GM21528 (cell line): ENCODE results near the gene TRIML2.
"Not testable (repeated sequence)": the region's sequence is repeated elsewhere in the genome, so short reads cannot be mapped to it uniquely, and the experiment has no call there.

ENCODE experiments used
- ATAC-seq: cut with Tn5 transposase; IDR thresholded peaks from one replicate; pipeline ENCODE4 v1.9.1; 2021; ENCODE audit warnings: mild to moderate bottlenecking, moderate library complexity; ENCODE audit not compliant: unreplicated experiment, low FRiP score

TRIML2 gene

GRCh38 chr4:188107931-188108843 is 1.2 kb downstream of the TRIML2 start:
- ATAC-seq: no peak

DNA sequence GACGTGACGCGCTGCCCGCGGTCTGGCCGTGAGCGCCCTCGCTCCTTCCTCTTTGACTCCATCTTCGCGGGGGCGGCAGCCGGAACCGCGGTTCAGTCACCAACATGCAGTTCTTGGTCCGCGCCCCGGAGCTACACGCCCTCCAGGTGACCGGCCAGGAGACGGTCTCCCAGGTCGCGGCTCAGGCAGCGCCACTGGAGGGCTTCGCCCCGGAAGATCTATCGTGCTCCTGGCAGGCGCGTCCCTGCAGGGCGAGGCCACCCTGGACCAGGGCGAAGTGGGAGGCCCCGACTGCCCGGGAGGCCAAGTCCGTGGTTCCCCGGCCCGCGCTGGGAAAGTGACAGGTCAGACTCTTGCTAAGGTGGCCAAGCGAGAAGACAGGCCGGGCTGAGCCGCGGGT is 2.9 kb downstream of the TRIML2 start:
- no peak for ATAC-seq

GRCh38 chr4:188092824-188093223 is 16.6 kb downstream of the TRIML2 start:
- ATAC-seq: no peak

GRCh38 chr4:188086858-188087257 is 22.5 kb downstream of the TRIML2 start:
- ATAC-seq: no peak

DNA sequence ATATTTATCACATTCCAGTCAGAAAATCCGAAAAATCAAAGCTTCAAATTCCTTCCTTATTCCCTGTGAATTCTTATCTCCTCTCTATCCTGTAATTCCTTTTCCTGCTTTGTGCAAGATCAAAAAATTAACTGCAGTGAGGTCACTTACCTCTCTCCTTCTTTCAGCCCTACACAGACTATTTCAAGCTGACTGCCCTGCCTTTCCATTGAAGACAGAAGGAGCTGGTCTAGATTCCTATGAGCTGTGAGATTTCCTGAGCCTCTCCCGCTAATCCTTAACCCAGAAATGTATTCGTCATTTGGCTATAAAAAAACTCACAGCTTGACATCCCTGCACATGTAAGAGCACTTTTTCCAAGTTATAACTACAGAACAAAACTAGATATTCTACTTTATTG is 26.6 kb downstream of the TRIML2 start:
- ATAC-seq: no peak

DNA sequence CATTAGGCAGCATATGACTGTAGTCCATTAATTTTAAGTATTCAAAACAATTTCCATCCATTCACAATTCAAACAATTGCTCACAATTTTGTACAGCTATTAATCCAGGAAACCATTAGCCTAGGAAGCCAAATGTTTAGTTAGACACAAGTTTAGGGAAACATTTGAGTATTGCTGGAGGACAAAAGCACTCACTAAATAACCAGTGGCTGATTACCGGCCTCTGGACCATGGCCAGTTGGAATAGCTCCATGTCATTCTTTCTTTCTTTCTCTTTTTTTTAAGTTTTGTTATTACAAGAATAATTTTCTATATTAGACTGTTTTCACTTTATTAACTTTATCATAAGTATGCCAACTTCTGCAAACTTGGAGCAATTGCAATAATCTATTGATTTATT is 31.3 kb downstream of the TRIML2 start:
- no peak for ATAC-seq

- ATAC-seq: no peak
These were observed 33.2 kb downstream of the TRIML2 start for GRCh38 chr4:188076169-188076568.

DNA sequence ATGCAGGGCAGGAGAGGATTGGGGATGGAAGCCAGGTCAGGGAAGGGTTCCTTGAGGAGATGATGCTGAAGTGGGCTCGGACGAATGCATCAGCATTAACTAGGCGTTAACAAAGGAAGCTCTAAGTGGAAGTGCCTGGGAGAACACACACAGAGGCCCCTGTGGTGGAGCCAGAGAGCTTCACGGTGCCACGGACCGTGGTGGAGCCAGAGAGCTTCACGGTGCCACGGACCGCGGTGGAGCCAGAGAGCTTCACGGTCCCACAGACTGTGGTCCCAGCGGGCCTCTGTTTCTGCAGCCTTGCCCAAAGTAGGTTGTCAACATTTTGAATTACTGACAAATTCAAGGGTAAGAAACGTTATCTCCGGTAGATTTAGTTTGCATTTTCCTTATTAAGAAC is 48.3 kb downstream of the TRIML2 start:
- no peak for ATAC-seq

DNA sequence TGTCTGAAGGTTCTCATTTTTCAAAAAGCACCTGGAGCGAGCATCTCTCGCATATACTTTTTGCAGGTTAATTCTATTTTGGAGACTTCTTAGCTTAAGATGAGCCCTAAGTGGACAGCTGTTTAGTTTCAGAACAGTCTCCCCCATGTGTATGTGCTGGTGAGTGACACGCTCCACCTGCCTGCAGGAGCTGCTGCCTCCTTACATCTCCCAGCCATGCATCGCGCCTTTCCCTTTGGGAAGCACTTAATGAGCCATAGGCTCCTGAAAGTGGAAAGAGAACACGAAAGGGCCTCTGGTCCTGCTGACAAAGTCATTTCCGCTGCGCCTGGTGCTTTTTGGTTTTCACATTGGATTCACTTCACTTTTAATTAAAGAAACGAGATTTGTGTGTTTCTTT is 56.1 kb downstream of the TRIML2 start:
- ATAC-seq: no peak

GRCh38 chr4:188046657-188047056 is 62.7 kb downstream of the TRIML2 start:
- no peak for ATAC-seq

DNA sequence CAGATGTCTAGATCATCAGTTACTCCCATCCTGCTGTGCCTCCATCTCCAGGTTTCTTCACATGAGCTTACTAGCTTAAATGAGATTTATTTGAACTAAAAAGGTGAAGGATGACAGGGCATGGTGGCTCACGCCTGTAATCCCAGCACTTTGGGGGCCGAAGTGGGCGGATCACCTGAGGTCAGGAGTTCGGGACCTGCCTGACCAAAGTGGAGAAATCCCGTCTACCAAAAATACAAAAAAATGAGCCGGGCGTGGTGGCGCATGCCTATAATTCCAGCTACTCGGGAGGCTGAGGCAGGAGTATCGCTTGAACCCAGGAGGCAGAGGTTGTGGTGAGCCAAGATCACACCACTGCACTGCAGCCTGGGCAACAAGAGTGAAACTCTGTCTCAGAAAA is 63.9 kb downstream of the TRIML2 start:
- ATAC-seq: not testable (repeated sequence)

DNA sequence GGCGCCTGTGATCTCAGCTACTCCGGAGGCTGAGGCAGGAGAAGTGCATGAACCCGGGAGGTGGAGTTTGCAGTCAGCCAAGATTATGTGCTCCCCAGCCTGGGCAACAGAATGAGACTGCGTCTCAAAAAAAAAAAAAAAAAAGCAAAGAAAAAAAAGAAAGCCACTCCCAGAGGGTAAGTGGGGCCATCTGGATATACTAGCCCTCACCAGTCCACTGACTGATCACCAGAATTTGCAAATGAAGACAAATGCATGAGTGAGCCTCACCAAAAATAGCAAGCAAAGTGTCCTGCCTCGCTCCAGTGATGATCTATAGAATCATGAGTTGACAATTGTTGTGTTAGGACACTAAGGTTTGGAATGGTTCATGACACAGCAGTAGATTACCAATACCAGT is 66.2 kb downstream of the TRIML2 start:
- no peak for ATAC-seq

DNA sequence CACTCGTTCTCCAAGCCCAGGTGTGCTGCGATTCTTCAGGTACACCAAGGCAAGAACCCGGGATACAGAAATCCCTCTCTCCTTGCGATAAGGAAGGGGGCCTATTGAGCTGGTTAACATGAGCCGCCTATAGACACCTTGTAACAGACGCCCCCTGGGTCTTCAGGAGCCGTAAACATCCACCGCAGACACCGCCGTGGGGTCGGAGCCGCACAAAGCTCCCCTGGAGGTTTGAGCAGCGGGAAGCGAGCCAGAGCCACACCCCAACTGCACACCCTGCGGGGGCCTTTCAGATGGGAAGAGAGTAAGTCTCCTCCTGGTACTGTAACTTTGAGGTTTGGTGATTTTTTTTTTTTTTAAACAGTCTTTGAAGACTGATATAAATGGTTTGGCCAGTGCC is 67.2 kb downstream of the TRIML2 start:
- ATAC-seq: no peak

DNA sequence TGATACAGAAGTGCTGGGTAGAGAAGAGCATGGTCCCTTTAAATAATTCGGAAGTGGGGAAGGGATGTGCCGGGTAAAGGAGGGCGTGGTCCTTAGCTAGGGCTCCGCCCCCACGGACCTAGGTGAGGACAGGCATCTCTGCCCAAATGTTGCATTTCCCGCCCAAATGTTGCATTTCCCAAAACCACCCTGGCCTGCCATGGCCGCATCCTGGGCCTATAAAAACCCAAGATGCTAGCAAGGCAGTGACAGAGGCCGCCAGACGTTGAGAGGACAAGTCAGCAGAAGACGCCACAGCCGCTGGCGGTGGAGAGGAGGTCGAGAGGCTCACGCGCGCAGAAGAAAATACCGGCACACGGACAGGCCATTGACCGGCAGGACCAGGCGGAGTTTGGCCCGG is 67.7 kb downstream of the TRIML2 start:
- ATAC-seq: no peak
